DMS53 treated with DMSO at 0.1 percent for 48 hours (cell line): ENCODE measurements around the gene GPX5.
"Not testable (repeated sequence)": the region's sequence is repeated elsewhere in the genome, so short reads cannot be mapped to it uniquely, and the experiment has no call there.

Source experiments
- DNase-seq: peaks from one replicate; lab custom pipeline; 2025; ENCODE audit not compliant: unreplicated experiment; lab: John Stamatoyannopoulos, UW

Gene GPX5

DNA sequence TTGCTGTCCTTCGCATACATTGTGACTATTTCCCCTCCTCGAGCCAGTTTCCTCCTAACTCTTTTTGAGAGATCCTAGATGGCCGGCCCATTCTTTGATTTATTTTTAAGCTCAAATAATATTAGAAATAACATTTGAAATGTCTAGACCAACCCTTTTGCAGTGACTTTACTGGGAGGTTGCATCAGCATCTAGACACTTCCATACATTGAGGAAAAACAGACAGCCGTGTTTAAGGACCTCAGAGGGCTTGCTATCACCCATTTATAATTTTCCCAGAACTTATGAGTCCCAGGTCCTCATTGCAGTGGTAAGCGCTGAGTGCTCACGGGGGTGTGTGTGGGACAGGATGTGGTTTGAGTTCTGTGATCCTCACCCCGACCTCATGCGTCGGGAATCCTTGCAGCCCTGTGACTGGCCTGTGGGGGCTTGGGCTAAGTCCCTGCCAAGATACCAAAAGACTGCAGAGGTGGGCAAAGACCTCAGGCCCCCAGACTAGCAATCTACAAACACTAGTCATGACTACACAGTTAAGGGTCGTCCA lies at the start of gene GPX5:
TSS of gene GPX5 (plus strand) at position 386 of the 544 bp plus-strand sequence. CDS start at position 519, 133 bp downstream.
- DNase-seq, result no peak

DNA sequence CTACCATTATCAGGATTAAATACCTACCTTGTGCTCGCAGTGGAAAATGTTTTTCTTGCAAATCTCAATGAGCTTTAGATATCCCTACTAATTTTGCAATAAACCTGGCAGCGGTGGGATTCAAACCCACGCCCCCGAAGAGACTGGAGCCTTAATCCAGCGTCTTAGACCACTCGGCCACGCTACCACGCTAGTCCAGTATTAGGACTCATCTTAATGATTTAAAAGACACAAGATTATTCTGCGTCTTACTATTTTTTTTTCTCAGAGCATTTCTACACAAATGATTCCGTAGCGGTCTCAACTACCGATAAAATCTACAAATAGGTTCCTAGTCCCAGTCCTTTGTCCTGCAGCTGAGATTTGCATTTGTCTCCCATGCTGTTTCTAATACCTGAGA lies 47.2 kb upstream of the GPX5 start:
- no peak for DNase-seq

- DNase-seq, result no peak
Measured at GRCh38 chr6:28480253-28480932, 45.3 kb upstream of the GPX5 start.

DNA sequence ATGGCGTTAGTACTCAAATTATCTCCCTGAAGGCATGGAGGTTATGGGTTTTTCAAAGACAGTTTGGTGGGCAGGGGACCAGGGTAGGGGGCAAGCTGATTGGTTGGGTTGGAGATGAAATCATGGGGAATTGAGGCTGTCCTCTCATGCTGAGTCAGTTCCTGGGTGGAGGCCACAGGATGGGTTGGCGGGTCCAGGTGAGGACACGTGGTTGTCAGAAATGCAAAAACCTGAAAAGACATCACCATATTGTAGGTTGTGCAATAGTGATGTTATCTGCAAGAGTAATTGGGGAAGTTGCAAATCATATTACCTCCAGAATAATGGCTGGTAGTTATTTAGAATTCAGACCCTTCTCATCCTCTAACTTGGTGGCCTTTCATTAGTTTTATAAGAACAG lies 40.2 kb upstream of the GPX5 start:
- DNase-seq, result no peak

DNA sequence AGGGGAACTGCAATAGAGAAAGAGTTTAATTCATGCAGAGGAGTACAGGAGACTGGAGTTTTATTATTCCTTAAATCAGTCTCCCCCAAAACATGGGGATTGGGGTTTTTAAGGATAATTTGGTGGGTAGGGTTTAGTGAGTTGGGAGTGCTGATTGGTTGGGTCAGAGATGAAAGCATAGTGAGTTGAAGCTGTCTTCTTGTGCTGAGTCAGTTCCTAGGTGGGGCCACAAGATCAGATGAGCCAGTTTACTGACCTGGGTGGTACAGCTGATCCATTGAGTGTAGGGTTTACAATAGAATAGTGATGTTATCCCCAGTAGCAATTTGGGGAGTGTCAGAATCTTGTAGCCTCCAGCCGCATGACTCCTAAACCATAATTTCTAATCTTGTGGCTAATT lies 39.1 kb upstream of the GPX5 start:
- DNase-seq, result no peak

GRCh38 chr6:28486988-28487742 lies 38.5 kb upstream of the GPX5 start:
- no peak for DNase-seq

DNA sequence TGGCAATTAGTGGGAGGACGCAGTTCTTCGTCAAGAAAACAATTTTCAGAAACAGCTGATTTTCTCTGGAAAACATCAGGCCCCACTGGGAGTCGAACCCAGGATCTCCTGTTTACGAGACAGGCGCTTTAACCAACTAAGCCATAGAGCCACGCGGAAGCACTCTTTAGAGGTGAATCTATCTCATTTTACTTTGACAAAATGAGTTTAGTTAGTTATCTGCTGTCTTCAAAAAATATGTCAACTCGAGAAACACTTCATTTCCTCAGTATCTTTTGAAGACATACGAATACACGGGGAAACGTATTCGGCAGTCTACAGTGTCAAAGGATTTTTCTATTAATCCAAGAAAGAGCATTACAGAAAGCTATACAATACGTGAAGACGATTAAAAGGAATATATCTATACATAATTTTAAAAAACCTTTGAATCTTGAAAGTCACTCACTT lies 36.7 kb upstream of the GPX5 start:
- DNase-seq, result no peak

- DNase-seq, result no peak
Measured at GRCh38 chr6:28489366-28490204, 36.1 kb upstream of the GPX5 start.

DNA sequence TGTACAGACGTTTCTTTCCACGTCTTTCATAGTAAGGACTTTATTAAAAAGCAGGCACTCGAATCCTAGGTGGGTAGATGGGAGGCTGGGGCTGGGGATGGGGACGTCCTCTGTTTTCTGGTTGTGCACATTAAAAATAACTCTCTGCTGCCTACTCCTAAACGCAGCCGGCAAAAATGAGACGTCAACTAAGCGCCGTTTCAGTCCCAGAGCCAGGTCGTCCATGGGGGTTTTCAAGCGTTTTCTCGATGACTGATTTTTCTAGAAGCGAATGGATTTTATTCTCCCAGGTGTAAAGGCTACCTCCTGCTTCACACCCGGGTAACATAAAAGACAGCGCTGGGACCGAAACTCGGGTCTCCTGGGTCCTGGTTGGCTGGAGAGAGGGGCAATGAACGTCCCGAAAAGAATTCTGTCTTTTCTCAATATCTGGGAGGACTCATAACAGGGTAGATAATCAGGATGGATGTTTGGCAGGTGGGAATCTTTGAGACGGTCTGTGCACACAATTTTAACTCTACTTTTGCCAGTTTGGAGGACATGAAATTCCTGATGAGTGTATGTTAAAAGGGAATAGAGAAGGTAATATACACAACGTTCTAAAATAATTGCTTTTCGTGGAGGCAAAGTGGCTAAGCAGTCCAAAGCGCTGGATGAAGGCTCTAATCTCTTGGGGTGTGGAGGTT lies 35.3 kb upstream of the GPX5 start:
- DNase-seq, result no peak

DNA sequence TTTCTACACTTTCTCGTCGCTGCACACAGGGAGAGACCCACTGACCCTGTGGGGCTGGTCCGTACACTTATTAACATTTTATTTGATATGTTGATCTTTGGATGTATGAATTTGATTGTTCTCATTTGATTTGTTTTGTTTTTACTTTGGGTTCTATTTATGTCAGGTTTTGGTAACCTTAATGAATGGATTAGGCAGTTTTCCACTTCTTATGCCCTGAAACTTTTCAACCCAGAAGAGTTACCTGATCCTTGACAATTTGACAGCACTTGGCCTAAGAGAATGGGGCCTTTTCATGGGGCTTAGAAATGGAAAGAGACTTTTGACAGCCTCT lies 33.7 kb upstream of the GPX5 start:
- no peak for DNase-seq

DNA sequence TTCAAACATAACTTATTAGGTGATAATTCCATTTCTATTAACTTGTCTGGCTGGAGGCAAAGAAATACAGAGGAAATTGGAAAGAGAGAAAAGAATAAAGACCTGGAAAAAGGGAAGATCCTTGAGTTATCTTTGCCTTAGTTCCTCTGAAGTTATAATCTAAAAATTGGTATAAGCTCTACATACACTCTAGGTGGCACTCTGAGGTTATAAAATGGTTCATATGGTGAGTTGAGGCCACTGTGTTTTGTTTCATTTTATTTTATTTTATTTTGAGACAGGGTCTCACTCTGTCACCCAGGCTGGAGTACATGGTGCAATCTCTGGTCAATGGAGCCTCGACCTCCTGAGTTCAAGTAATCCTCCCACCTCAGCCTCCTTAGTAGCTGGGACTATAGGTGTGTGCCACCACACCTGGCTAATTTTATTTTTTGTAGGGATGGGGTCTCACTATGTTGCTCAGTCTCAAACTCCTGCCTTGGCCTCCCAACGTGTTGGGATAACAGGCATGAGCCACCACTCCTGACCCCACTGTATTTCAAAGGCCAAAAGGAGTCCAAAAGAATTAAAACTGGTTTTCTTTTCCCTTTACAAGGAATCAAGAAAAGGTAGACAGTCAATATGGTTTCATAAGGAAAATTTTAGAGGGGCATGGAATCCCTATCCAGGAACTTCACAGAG lies 29.4 kb upstream of the GPX5 start:
- no peak for DNase-seq

- no peak for DNase-seq
Measured at GRCh38 chr6:28497306-28497705, 28.4 kb upstream of the GPX5 start.

DNA sequence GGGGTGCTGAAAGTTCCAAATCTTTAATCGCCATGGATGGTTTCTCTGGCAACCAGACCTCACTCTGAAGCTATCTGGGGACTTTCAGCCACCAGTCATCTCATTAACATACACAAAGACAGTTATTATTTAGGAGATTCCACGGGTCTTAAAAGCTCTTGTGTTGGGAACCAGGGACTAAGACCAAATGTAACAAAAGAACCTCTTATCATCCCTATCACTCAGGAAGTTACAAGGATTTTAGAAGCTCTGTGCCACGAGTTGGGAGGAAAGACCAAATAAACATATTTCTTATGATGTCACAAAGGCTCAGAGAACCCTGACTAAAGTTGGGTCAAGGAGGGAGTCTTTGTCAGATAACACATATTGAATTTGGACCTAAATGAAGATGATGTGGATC lies 27.8 kb upstream of the GPX5 start:
- DNase-seq, result no peak

GRCh38 chr6:28501259-28501658 lies 24.4 kb upstream of the GPX5 start:
- DNase-seq, result no peak

DNA sequence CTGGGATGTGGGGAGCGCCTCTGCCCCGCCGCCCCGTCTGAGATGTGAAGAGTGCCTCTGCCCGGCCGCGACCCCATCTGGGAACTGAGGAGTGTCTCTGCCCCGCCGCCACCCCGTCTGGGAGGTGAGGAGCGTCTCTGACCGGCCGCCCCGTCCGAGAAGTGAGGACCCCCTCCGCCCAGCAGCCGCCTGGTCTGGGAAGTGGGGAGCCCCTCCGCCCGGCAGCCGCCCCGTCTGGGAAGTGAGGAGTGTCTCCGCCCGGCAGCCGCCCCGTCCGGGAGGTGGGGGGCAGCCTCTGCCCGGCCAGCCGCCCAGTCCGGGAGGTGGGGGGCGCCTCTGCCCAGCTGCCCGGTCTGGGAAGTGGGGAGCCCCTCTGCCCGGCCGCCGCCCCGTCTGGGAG lies 23.5 kb upstream of the GPX5 start:
- not testable (repeated sequence) for DNase-seq

DNA sequence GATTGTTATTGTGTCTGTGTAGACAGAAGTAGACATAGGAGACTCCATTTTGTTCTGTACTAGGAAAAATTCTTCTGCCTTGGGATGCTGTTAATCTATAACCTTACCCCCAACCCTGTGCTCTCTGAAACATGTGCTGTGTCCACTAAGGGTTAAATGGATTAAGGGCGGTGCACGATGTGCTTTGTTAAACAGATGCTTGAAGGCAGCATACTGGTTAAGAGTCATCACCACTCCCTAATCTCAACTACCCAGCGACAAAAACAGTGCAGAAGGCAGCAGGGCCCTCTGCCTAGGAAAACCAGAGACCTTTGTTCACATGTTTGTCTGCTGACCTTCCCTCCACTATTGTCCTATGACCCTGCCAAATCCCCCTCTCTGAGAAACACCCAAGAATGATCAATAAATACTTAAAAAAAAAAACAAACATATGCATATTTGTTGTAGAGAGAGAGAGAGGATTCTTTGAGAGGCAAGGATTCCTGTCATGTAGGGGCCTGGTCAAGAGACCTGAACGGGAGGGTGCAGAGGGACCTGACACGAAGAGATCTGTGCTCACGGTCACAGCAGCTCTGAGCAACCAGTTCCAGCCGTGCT lies 22.9 kb upstream of the GPX5 start:
- not testable (repeated sequence) for DNase-seq

DNA sequence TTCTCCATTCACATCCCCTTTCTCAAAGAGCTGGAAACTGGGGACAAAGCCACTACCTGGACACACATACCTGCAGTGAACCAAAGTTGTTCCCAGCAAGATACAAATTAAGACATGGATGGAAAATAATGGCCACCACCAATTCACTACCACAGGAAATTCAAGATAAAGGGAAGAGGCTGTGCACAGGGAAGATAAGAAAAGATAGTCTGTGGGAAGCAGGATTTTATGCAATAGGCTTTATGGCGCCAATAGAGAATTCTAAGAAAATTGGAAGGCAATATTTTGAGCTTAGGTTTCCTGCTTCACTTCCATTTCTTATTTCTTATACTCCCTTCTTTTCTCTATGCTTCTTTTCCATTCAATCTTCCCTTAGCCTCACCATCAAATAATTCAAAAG lies 19.9 kb upstream of the GPX5 start:
- DNase-seq, result no peak

DNA sequence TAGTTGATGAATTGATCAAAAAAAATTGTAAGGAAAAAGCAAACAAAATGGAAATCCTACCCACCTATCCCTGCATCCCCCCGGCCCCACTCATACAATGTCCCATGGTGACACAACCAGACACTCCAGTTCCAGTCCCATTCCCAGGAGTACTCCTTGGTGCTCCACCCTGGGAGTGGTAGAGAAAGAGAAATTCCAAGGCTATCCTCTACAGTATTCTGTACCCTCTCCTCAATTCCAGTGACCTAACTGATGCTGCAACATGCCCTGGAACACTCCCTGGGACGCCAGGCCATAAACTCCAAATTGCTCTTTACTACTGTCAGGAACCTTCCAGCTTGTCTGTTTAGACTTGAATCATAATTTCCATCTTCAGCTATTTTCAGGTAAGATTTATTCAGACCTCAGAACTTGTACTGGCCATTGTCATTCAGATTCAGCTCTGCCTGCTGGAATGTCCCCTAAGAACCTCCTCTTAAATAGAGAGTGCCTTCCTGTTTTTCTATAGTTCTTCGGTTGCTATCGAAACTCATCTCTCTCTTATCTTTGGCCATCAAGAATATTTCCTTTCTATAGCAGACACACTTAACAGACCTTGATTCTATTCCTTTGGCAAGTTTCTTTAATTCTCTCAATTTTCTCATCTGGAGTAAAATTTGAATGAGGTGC lies 18.7 kb upstream of the GPX5 start:
- DNase-seq, result no peak

GRCh38 chr6:28511628-28512300 lies 13.9 kb upstream of the GPX5 start:
- DNase-seq, result no peak
